GM23338 (cell line): Measurements from ENCODE around the gene HTR3B. TPM values are rescaled to one million over a fixed set of nuclear protein-coding genes. Genes with fewer than 3 reads are reported as not detected.
A peak's percentile ranks its signal among the peaks of the same experiment; 100 is the strongest.
"Not testable (repeated sequence)": the region's sequence is repeated elsewhere in the genome, so short reads cannot be mapped to it uniquely, and the experiment has no call there.

ENCODE experiments used
- ATAC-seq: fragments of 200-7000 bp; cut with Tn5 transposase; 3 replicates; pipeline ENCODE4 v1.9.1; 2020
- DNase-seq: peaks from one replicate; pipeline ENCODE4 v3.0.0-alpha.2; 2015; ENCODE audit warnings: low spot score
- H2AFZ ChIP-seq: fragments of 200-600 bp; sonication (generic); 2 replicates; pipeline ENCODE4 v1.8.0; 2016; ENCODE audit warnings: antibody characterized with exemption, mild to moderate bottlenecking, moderate library complexity
- H3F3A ChIP-seq: fragments of 200-600 bp; sonication (generic); replicated peaks from 2 replicates; pipeline ENCODE4 v1.8.0; 2017; ENCODE audit warnings: antibody characterized with exemption, mixed run types, low read depth
- H3K27ac ChIP-seq: fragments of 200-600 bp; sonication (generic); 2 replicates; pipeline ENCODE4 v1.6.1; 2016; ENCODE audit warnings: low read depth
- H3K27me3 ChIP-seq: fragments of 200-600 bp; sonication (generic); 2 replicates; pipeline ENCODE4 v1.8.0; 2016; ENCODE audit warnings: mild to moderate bottlenecking, mixed run types, moderate library complexity; ENCODE audit not compliant: insufficient read depth
- H3K36me3 ChIP-seq: fragments of 200-600 bp; sonication (generic); 2 replicates; pipeline ENCODE4 v1.8.0; 2016; ENCODE audit warnings: mild to moderate bottlenecking; ENCODE audit not compliant: insufficient read depth
- H3K4me1 ChIP-seq: fragments of 200-600 bp; sonication (generic); 2 replicates; pipeline ENCODE4 v1.8.0; 2016; ENCODE audit warnings: mild to moderate bottlenecking, moderate library complexity; ENCODE audit not compliant: insufficient read depth
- H3K4me2 ChIP-seq: fragments of 200-600 bp; sonication (generic); 2 replicates; pipeline ENCODE4 v1.7.1; 2017; ENCODE audit warnings: mixed run types
- H3K4me3 ChIP-seq: fragments of 200-600 bp; sonication (generic); 2 replicates; pipeline ENCODE4 v1.6.1; 2016; ENCODE audit warnings: mixed run types
- H3K79me2 ChIP-seq: fragments of 200-600 bp; sonication (generic); replicated peaks from 2 replicates; pipeline ENCODE4 v1.8.0; 2017; ENCODE audit warnings: mild to moderate bottlenecking; ENCODE audit not compliant: insufficient read depth
- H3K9me2 ChIP-seq: fragments of 200-600 bp; sonication (generic); 2 replicates; pipeline ENCODE4 v1.8.0; 2017; ENCODE audit not compliant: insufficient read depth
- H4K20me1 ChIP-seq: fragments of 200-600 bp; sonication (generic); replicated peaks from 2 replicates; pipeline ENCODE4 v1.8.0; 2017; ENCODE audit warnings: mild to moderate bottlenecking; ENCODE audit not compliant: insufficient read depth
- H3K27ac Mint-ChIP-seq: 2 replicates; pipeline ENCODE4 v1.8.0; 2020; ENCODE audit warnings: inconsistent platforms, mild to moderate bottlenecking, moderate library complexity, mixed read lengths
- H3K27me3 Mint-ChIP-seq: 3 replicates; pipeline ENCODE4 v1.8.0; 2022; ENCODE audit warnings: low read depth, mild to moderate bottlenecking, moderate library complexity, mixed read lengths, inconsistent platforms; ENCODE audit not compliant: insufficient read depth, poor library complexity
- H3K36me3 Mint-ChIP-seq: 3 replicates; pipeline ENCODE4 v1.8.0; 2021; ENCODE audit warnings: low read depth, mild to moderate bottlenecking, inconsistent platforms, moderate library complexity, mixed read lengths
- H3K4me1 Mint-ChIP-seq: 3 replicates; pipeline ENCODE4 v1.8.0; 2020; ENCODE audit warnings: mild to moderate bottlenecking, inconsistent platforms, mixed read lengths
- H3K4me3 Mint-ChIP-seq: 3 replicates; pipeline ENCODE4 v1.8.0; 2021; ENCODE audit warnings: moderate library complexity, mild to moderate bottlenecking, inconsistent platforms, mixed read lengths
- H3K9me3 Mint-ChIP-seq: 3 replicates; pipeline ENCODE4 v1.8.0; 2020; ENCODE audit warnings: moderate library complexity, mild to moderate bottlenecking, inconsistent platforms, mixed read lengths
- CTCF ChIP-seq, 2 experiments: fragments of 200-600 bp in 1 of 2; sonication (generic) in 1 of 2; conservative IDR thresholded peaks; 2 replicates each; pipeline versions ENCODE4 v1.5.1 to v1.6.1; 2016 to 2017; ENCODE audit warnings: antibody characterized with exemption in 2 of 2, low read depth in 2 of 2, mild to moderate bottlenecking in 2 of 2, moderate library complexity in 1 of 2
- EZH2phosphoT487 ChIP-seq: fragments of 200-600 bp; sonication (generic); IDR thresholded peaks from one replicate; pipeline ENCODE4 v1.8.1; 2018; ENCODE audit warnings: antibody characterized with exemption; ENCODE audit not compliant: unreplicated experiment
- NANOG ChIP-seq: IDR thresholded peaks from 2 replicates; pipeline ENCODE4 v1.6.1; 2016; ENCODE audit warnings: antibody characterized with exemption, borderline replicate concordance
- STAT1 ChIP-seq: IDR thresholded peaks from one replicate; pipeline ENCODE4 v1.6.1; 2016; ENCODE audit warnings: antibody characterized with exemption; ENCODE audit not compliant: unreplicated experiment
- ZNF462 ChIP-seq: fragments of 250-450 bp; sonication (Bioruptor Pico); IDR thresholded peaks from 2 replicates; pipeline ENCODE4 v1.5.0; 2020; ENCODE audit warnings: mild to moderate bottlenecking, moderate library complexity
- polyA plus RNA-seq: library from polyadenylated mRNA; unstranded; fragments of >200 nt; fragmentation: Nextera tagmentation; extraction: Ambion mirVana; gene quantifications from 2 replicates; pipeline ENCODE4 v1.2.1, GENCODE V29; 2016
- total RNA-seq: library from RNA; depleted of rRNA; stranded (reverse); fragments of >200 nt; shearing (Covaris generic); gene quantifications from 2 replicates; pipeline ENCODE4 v1.2.3, GENCODE V29; 2014

Gene HTR3B
- total and polyA plus RNA-seq, 2 experiments from 2014 or later, result not detected

GRCh38 chr11:113932788-113933187, 28.2 kb downstream of the HTR3B start:
- Histone ChIP-seq H2AFZ (no peak overlapping the region), H3K4me3 (peak overlapping the region; percentile 3; the same call in 1 of the 2 replicates), H3F3A (no peaks in the 10 kb centered on the region), H3K27me3 (no peaks in the 10 kb centered on the region), H3K9me2 (peaks cover 6% of the 10 kb centered on the region), H3K27ac (peak overlapping the region; percentile 46; the same call in 1 of the 2 replicates), H3K4me1 (peaks cover 23% of the 10 kb centered on the region), H3K79me2 (no peaks in the 10 kb centered on the region), H4K20me1 (no peaks in the 10 kb centered on the region), H3K4me2 (peak overlapping the region; percentile 58), H3K36me3 (no peaks in the 10 kb centered on the region)
- H3K4me3 Mint-ChIP-seq, result peak overlapping the region; percentile 2; the same call in 1 of the 3 replicates
- peak; percentile 64 for DNase-seq
- no peaks in the 10 kb centered on the region for H3K9me3 Mint-ChIP-seq
- peak overlapping the region; percentile 4; the same call in 1 of the 2 replicates for H3K27ac Mint-ChIP-seq
- no peaks in the 10 kb centered on the region for H3K36me3 Mint-ChIP-seq
- H3K4me1 Mint-ChIP-seq, result peaks cover 21% of the 10 kb centered on the region
- ATAC-seq, result peak; percentile 96
- H3K27me3 Mint-ChIP-seq, result peaks cover 1% of the 10 kb centered on the region
- TF ChIP-seq ZNF462 (CRISPR knock-in tag) (peak; percentile 92), NANOG (no peak), CTCF (conservative IDR thresholded peaks at IDR 0.05; ENCODE audit: low read depth in 2 of 2) (no peak), EZH2phosphoT487 (no peak), STAT1 (no peak)

GRCh38 chr11:113934193-113934592, 29.6 kb downstream of the HTR3B start:
- H3K4me1 Mint-ChIP-seq, result peaks cover 21% of the 10 kb centered on the region
- H3K79me2 ChIP-seq, H3K27ac Mint-ChIP-seq, ATAC-seq, H3K27ac ChIP-seq, H3K36me3 Mint-ChIP-seq, H3K27me3 ChIP-seq, H3K4me2 ChIP-seq, H3K4me3 Mint-ChIP-seq, H3K4me3 ChIP-seq, H4K20me1 ChIP-seq, H3K36me3 ChIP-seq, DNase-seq, H3K27me3 Mint-ChIP-seq, H3F3A ChIP-seq, H3K9me2 ChIP-seq, H3K9me3 Mint-ChIP-seq: not testable (repeated sequence)
- Histone ChIP-seq H3K4me1 (peaks cover 23% of the 10 kb centered on the region), H2AFZ (peak overlapping the region; percentile 60; the same call in 1 of the 2 replicates)
